Hepatocyte (in vitro differentiated cells): ENCODE data around the gene KRTAP1-3.
"Not testable (repeated sequence)": the region's sequence is repeated elsewhere in the genome, so short reads cannot be mapped to it uniquely, and the experiment has no call there.

Experiments
- CTCF ChIP-seq: fragments of 200-600 bp; sonication (generic); IDR thresholded peaks from 2 replicates; pipeline ENCODE4 v1.5.1; 2016; ENCODE audit warnings: antibody characterized with exemption, mild to moderate bottlenecking; ENCODE audit not compliant: poor library complexity
- EZH2 ChIP-seq: fragments of 200-600 bp; sonication (generic); IDR thresholded peaks from 2 replicates; pipeline ENCODE4 v1.6.1; 2016; ENCODE audit warnings: antibody characterized with exemption, mild to moderate bottlenecking, borderline replicate concordance
- EZH2phosphoT487 ChIP-seq: fragments of 200-600 bp; sonication (generic); IDR thresholded peaks from one replicate; pipeline ENCODE4 v1.6.1; 2018; ENCODE audit warnings: antibody characterized with exemption, mild to moderate bottlenecking, low read depth, moderate library complexity; ENCODE audit not compliant: unreplicated experiment, severe bottlenecking

- TF ChIP-seq EZH2phosphoT487, CTCF, EZH2: not testable (repeated sequence)
Observed at GRCh38 chr17:41040783-41041571, 6.3 kb upstream of the KRTAP1-3 start, which contains the start of gene KRTAP1-1.
